HG02610 (cell line): ENCODE results near the gene NPR3.

Experiments
- ATAC-seq: cut with Tn5 transposase; IDR thresholded peaks from one replicate; pipeline ENCODE4 v1.9.1; 2021; ENCODE audit warnings: mild to moderate bottlenecking, moderate library complexity; ENCODE audit not compliant: unreplicated experiment

Gene NPR3

DNA sequence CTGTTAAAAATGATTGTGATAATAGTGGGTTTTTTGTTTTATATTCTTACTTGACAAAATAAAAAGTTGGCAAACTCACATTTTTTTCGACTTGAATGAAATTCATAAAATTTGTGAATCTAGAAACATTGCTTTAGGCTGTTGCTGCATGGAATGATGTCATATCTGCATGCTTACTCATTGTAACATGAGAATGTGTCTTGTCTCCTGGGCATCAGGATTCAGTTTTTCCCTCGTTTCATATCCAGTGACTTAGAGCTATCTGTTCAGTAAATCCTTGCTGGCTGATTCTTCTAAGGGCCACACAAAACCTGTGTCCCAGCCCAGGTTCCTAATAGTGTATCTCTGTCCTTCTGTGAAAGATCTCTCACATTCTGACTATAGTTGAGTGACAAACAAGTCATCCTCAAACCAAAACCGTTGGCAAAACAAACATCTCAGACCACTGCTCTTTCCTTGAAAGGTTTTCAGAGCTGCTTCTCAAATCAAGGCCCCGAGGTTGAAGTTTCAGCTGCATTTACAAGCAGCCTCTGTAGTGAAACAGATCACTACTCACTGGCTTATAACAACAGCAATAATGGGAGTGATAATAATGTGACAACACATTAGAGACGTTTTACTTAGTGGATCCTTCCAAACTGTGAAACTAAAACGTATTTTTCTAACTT lies 95.0 kb downstream of the NPR3 start:
- no peak for ATAC-seq

DNA sequence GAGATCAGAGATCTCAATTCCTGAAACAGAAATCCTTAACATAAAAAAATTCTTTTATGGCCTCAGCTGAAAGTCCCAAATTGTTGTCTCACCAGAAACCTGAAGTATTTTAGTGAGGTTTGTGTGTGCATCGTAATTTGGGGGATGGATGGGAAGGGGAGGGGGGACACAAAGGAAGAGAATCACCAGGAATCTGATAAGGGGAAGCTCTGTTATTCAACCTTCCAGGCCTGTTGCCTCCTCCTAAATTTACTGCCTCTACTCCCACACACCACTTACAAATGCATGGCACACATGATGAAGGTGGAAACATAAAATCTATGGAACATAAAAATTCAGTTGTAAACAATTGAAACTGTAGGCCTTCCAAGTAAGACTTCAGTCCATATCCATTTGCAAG lies 97.7 kb downstream of the NPR3 start:
- no peak for ATAC-seq

DNA sequence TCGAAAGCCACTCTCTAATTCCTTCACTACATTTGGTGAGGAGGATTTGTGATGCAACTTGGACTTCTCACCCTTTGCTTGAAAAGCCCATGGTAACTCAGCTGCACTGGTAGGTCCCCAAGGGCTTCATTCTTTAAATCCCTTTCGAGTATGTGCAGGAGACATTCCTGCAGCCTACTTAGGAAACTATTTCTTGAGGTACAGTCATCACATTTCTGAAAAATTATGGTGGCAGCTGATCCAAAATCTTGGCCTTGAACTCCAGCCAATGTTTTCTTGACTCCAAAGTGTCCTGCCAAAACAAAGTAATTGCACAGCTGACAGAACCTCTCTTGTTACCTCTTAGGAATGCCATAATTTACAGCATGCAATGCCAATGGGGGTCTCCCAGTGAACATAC lies 99.7 kb downstream of the NPR3 start:
- ATAC-seq: no peak

DNA sequence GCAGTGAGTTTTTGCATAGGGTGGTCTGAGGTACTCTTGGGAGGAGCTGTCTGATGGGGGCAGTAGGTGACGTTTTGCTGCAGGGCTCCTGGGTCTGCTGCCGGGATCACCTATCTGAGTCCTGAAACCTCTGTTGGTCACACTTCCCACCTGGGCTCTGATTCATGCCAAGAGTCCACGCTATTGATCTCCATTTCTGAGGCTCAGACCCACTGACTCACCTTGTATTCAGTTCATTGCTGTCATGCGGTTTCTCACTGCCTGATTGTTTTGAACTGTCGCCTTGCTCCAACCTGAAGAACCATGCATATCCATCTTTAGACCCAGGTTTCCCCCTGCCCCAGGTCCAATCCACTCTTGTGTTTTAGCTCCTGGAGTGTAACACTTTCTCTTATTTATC lies 101.3 kb downstream of the NPR3 start:
- no peak for ATAC-seq

DNA sequence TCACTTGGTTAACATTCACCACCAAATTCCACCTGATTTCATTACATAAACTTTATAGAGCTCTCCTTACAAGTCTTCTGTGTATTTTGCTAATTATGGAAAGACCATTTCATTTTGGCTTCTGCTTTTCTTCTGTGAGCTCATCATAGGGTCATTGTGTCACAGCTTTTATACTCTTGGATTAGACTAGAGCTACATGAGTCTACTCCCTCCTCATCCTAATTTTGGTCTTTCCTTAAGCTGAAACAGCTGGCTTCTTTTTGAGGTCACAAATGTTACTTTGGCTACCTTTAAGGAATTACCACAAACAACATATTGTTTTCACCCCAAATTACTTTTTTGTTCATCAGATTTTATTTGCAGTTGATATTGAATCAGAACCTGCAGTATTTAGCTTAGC lies 103.0 kb downstream of the NPR3 start:
- no peak for ATAC-seq

DNA sequence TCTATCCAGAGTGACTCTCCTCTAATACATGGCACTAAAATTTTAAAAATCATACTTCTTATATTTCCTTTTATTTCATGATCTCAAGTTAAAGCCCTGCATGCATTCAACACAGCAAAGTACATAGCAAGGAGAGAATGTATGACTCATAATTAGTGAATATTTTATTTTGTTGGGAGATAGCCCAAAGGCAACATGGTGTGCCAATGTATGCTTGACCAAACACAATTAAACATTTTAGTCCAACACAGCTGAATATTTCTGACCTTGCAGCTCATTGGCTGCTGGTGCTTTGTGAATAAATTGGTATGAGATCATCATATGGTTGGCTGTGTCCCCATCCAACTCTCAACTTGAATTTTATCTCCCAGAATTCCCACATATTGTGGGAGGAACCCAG lies 103.5 kb downstream of the NPR3 start:
- no peak for ATAC-seq

DNA sequence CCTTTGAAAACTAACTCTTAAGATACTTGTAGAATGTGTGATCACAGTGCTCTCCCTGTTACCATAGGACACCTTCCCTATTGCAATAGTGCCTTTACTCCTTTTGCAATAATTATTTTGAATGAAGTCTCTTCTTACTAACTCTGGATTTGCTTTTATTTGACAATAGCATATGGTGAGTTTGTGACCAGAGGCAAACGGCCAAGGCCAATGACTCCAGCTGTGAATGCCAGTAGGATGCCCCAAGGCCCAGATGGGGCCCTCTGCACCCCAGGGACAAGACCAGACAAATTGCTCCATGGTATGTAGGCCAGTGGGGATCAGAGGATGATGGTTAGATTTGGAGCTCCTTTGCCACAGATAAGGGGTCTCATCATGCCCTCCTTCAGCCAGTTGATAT lies 116.9 kb downstream of the NPR3 start:
- ATAC-seq: no peak

DNA sequence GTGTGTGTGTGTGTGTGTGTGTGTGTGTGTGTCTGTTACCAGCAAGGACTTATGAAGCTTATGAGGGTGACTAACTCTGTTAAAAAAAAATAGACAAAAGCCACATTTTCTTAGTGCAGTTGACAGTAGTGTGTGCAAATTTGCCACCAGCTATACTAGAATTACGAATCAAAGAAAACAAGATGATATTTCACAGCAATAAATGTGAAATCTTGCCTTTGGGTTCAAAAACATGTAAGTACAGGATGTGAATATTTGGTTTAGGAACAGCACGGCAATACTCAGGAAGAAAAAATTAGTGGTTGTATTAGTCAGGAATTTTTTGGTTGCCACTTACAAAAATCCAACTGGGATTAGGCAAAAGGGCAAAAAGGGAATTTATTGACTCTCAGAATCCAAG lies 117.4 kb downstream of the NPR3 start:
- no peak for ATAC-seq

DNA sequence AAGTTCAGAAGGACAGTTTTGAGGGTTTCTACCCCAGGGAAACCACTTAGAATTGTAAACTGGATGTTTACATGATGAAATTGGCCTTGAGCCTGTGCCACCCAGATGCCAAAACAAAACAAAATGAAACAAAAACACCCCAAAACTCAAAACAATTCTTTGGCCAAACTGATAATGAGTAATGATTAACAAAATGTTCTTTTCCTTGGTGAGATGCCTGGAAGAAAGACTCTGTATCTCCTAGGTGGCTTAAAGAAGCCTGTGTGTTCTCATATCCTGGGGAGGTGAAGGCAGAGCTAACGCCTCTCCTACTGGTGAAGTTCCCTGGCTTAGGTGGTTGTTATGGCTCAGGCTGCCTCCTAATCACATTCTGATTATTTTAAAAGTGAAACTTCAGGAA lies 120.5 kb downstream of the NPR3 start:
- no peak for ATAC-seq

DNA sequence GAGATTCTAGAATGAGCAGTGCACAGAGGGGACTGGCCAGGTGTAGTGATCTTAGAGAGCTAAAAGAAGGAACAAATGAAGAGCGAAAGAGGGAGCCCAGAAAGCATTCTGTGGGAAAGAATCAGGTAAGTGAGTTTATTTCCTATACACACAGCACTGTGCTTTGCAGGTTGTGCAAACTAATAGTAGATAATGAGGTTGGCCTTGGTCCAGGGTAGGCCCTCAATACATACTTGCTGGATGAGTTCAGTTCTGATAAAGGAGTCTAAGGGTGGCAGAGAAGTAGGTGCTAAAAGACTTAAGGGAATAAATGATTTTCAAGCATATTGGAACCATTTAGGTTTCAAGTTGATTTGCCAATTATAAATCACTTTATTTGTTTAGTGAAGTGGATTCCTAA lies 122.0 kb downstream of the NPR3 start:
- ATAC-seq: no peak

DNA sequence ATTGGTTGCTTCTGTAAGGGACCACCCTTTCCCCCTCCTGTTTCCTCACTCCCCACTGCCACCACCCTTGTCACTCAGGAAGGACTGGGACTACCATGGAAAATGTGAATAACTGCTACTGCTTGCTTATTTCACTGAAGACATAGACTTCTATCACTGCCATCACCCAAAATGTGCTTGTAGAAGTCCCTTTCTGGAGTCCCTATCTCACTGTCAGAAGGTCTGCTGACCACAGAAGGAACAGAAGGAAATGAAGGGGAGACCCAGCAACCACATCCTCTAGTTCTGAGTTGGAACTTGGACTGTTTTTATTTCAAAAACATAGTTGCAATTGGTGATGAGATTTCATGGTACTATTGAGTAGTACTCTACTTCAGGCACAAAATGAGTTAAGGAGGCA lies 122.5 kb downstream of the NPR3 start:
- ATAC-seq: no peak

DNA sequence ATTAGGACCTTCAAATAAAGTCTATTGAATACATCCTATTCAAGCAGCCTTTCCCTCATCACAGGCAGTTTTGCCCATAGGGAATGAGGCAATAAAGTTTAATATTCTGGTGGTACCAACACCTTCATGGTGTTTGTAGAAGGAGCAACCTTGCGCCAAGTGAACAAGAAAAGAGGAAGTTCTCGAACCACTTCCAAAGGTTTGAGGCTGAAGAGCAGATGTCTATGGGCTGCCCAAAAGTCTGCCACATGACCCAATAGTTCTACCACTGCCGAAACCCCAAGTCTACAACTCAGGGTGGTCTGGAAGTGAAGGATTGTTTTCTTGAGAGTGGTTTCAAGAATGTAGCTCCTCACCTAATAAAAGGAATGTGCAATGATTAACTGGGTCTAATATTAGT lies 123.1 kb downstream of the NPR3 start:
- no peak for ATAC-seq

DNA sequence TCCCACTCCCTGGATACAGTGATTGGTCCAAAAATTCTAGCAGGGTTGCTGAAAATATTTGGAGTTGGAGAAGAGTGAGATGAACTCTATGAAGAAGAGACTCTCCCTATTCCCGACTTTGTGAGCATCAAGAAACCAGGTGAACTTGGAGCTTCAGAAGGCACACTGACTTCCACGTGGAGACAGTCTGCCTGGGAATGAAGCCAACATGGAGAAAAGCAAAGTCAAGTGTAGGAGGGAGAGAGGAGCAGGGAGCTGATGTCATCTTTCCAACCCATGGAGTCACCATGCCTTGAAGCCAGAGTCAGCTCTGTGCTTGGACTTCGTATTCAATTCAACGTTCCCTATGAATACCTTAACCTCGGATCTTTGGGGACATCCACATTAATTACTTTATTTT lies 125.1 kb downstream of the NPR3 start:
- no peak for ATAC-seq

DNA sequence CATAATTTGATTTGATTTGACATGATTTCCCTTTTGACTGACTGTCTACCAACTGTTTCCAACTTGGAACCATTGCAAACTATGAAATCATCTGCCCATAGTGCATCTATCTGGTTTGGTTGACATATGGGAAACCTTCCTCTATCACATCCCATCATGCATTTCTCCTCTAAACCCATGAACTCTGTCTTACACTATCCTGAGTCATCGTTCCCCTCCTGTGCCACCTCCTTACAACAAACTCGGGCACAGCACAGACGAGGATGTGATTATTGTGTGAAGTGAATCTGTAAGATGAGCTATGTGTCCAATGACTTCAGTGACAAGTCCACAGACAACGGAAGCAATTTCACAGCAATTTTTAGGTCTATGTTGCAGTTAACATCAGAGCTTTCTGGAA lies 126.1 kb downstream of the NPR3 start:
- no peak for ATAC-seq

DNA sequence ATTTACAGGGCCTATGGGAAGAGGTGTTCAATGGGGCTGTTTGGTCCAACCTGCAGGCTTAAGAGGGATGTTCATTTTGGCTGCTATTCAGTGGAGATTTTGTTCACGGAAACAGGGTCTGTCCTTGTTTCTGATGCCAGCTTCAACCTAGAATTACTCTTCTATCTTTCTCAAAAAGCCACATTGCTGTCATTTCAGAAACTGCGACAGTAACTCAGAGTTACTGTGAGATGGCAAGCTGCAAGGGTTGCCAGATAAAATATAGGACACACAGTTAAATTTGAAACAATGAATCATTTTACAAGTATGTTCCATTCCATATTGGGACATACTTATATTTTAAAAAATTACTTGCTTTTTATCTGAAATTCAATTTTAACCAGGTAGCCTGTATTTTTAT lies 128.0 kb downstream of the NPR3 start:
- ATAC-seq: no peak

DNA sequence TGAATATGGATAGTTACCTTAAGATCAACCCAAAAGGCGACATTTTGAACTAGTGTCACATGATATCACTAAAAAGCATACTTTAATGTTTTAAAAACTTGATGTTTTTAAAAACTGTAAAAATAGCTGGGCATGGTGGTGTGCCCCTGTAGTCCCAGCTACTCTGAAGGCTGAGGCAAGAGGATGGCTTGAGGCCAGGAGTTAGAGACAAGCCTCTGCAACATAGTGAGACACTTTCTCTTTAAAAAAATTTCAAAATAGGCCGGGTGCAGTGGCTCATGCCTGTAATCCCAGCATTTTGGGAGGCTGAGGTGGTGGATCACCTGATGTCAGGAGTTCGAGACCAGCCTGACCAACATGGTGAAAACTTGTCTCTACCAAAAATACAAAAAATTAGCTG lies 129.5 kb downstream of the NPR3 start:
- ATAC-seq: no peak
